Stimulated activated naive B cell treated with anti-CD40 and anti-IgM and Interleukin-4, amounts not matched to agents 10 μg/mL and 1 μg/mL and 100 μg/mL, for 72 hours (primary cell): Measurements from ENCODE around the gene ILKAP.

Experiments
- ATAC-seq, 2 donors: fragments of 150-1000 bp; cut with Tn5 transposase; replicated peaks; 2 replicates each; pipeline ENCODE4 v1.10.0; 2021; ENCODE audit warnings: moderate library complexity in 1 of 2
- DNase-seq: peaks from one replicate; pipeline ENCODE4 v3.0.0; 2021
- H3K27ac Mint-ChIP-seq: one replicate; pipeline ENCODE4 v1.8.0; 2022; ENCODE audit warnings: mild to moderate bottlenecking, mixed read lengths
- H3K27me3 Mint-ChIP-seq, 2 donors: one replicate each; pipeline ENCODE4 v1.8.0; 2022; ENCODE audit warnings: mixed read lengths in 2 of 2
- H3K36me3 Mint-ChIP-seq, 2 donors: one replicate each; pipeline ENCODE4 v1.8.0; 2022; ENCODE audit warnings: mixed read lengths in 2 of 2, mild to moderate bottlenecking in 1 of 2
- H3K4me1 Mint-ChIP-seq, 2 donors: one replicate each; pipeline ENCODE4 v1.8.0; 2022; ENCODE audit warnings: mixed read lengths in 2 of 2, mild to moderate bottlenecking in 1 of 2
- H3K4me3 Mint-ChIP-seq, 2 donors: one replicate each; pipeline ENCODE4 v1.8.0; 2022; ENCODE audit warnings: mild to moderate bottlenecking in 2 of 2, mixed read lengths in 2 of 2, moderate library complexity in 1 of 2
- H3K9me3 Mint-ChIP-seq, 2 donors: one replicate each; pipeline ENCODE4 v1.8.0; 2022; ENCODE audit warnings: mixed read lengths in 2 of 2, mild to moderate bottlenecking in 1 of 2

ILKAP gene

DNA sequence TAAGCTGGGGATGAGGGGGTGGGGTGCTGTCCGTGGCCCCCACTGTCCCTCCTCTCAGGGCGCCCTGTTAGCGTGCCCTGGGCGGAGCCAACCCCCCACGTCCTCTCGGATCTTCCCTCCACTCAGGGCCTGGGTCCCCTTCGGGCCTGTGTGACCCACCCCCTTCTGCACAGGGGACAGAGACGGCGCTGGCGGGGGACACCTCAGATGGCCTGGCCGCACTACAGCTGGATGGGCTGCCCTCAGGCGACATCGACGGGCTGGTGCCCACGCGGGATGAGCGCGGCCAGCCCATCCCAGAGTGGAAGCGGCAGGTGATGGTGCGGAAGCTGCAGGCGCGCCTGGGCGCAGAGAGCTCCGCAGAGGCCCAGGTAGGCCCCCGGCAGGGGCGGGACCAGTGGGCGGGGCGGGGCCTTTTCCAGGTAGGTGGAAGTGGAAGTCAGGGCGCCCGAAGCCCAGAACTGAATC lies 74.9 kb downstream of the ILKAP start:
- no peak for ATAC-seq
- H3K27ac Mint-ChIP-seq = no peak overlapping the region

DNA sequence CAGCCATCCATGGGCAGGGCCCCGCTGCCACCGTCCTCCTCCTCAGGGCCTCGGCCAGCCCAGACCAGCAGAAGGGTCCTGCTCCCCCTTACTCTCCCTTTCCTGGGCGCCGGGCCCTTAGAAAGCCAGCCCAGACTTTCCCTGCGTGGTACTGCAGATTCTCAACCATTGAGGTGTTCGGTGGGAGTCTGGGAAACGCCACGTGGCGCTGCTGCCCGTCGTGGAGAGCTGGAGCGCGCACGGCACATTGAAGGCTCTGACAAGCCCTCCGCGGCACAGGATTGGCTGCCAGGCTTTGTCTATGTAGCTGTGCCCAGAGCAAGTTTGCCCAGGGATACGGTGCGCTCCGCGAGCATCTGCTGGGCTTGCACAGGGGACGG lies 75.4 kb downstream of the ILKAP start:
- no peak overlapping the region for H3K27ac Mint-ChIP-seq
- no peaks in the 10 kb centered on the region for H3K27me3 Mint-ChIP-seq
- H3K9me3 Mint-ChIP-seq = no peaks in the 10 kb centered on the region
- DNase-seq (no peak), ATAC-seq (no peak)
- H3K4me1 Mint-ChIP-seq = no peaks in the 10 kb centered on the region
- no peak overlapping the region for H3K4me3 Mint-ChIP-seq
- peaks cover 0 to 2% of the 10 kb centered on the region in 2 donors for H3K36me3 Mint-ChIP-seq

More for the DNA sequence above, 74.9 kb downstream of the ILKAP start:
- Mint-ChIP-seq H3K27me3 (no peaks in the 10 kb centered on the region), H3K4me3 (no peak overlapping the region), H3K36me3 (peaks cover 0 to 2% of the 10 kb centered on the region in 2 donors), H3K9me3 (no peaks in the 10 kb centered on the region), H3K4me1 (no peaks in the 10 kb centered on the region)
- no peak for DNase-seq

DNA sequence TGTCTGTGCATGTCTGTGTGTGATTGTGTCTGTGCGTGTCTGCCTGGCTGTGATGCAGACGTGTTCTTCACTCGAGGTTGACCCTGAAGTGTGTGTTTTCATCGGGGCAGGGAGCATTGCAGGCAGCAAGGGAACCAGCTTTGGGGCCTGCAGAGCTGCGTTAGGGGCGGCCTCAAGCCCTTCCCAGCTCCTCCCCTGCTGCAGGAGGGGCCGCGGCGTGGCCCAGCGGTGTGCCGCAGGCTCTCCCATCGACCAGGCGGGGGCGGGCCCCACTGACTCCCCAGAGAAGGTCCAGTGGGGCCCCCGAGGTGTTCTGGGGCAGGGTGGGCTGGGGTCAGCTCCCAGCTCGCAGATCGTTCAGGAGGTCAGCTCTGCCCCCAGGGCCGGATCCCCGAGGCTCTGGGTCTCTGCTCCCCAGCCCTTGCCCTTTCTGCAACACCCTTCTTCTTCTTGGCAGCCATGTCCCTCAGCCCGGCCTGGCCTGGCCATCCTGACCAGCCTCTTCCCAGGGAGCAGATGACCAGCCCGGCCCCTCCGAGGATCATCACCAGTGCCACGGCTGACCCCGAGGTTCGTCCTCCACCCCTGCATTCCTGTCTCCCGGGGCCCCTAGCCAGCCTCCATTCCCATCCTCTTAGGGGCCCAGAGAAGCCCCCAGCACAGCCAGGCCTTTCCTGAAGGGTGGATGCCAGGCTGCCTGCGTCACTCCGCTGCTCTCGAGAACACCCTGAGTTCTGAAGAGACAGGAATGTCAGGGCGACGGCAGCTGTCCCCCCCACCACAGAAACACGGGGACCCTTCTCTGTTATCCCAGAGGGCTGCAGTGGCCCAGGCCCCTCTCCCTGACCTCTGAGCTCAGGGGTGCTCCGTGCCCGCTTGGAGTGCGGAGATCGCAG lies 76.1 kb downstream of the ILKAP start:
- Mint-ChIP-seq H3K4me1 (no peaks in the 10 kb centered on the region), H3K36me3 (peaks cover 0 to 2% of the 10 kb centered on the region in 2 donors), H3K9me3 (no peaks in the 10 kb centered on the region), H3K4me3 (no peak overlapping the region), H3K27ac (no peak overlapping the region), H3K27me3 (no peaks in the 10 kb centered on the region)
- DNase-seq (no peak), ATAC-seq (peak; percentile 62 to 88)

DNA sequence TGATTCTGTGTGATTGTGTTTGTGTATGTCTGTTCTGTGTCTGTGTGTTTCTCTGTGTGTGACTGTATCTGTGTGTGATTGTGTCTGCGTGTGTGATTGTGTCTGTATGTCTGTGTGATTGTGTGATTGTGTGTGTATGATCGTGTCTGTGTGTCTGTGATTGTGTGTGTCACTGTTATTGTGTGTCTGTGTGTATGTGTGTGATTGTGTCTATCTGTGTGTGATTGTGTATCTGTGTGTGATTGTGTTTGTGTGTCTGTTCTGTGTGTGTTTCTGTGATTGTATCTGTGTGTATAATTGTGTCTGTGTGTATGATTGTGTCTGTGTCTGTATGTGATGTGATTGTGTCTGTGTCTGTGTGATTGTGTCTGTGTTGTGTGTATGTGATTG lies 76.7 kb downstream of the ILKAP start:
- DNase-seq = no peak
- Mint-ChIP-seq H3K27me3 (no peaks in the 10 kb centered on the region), H3K36me3 (no peaks in the 10 kb centered on the region), H3K4me3 (no peak overlapping the region), H3K27ac (no peak overlapping the region), H3K9me3 (no peaks in the 10 kb centered on the region), H3K4me1 (no peaks in the 10 kb centered on the region)
- no peak for ATAC-seq

DNA sequence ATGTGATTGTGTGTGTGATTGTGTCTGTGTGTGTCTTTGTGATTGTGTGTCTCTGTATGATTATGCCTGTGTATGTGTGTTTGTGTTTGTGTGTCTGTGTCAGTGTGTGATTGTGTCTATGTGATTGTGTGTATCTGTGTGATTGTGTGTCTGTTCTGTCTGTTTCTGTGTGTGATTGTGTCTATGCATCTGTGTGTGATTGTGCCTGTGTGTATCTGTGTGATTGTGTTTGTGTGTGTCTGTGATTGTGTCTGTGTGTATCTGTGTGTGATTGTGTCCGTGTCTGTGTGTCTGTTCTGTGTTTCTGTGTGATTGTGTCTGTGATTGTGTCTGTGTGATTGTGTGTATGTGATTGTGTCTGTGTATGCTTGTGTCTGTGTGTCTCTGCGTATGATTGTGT lies 77.2 kb downstream of the ILKAP start:
- Mint-ChIP-seq H3K4me1 (no peaks in the 10 kb centered on the region), H3K4me3 (no peak overlapping the region), H3K36me3 (no peaks in the 10 kb centered on the region), H3K27me3 (no peaks in the 10 kb centered on the region), H3K27ac (no peak overlapping the region), H3K9me3 (no peaks in the 10 kb centered on the region)
- no peak for ATAC-seq
- DNase-seq = no peak

DNA sequence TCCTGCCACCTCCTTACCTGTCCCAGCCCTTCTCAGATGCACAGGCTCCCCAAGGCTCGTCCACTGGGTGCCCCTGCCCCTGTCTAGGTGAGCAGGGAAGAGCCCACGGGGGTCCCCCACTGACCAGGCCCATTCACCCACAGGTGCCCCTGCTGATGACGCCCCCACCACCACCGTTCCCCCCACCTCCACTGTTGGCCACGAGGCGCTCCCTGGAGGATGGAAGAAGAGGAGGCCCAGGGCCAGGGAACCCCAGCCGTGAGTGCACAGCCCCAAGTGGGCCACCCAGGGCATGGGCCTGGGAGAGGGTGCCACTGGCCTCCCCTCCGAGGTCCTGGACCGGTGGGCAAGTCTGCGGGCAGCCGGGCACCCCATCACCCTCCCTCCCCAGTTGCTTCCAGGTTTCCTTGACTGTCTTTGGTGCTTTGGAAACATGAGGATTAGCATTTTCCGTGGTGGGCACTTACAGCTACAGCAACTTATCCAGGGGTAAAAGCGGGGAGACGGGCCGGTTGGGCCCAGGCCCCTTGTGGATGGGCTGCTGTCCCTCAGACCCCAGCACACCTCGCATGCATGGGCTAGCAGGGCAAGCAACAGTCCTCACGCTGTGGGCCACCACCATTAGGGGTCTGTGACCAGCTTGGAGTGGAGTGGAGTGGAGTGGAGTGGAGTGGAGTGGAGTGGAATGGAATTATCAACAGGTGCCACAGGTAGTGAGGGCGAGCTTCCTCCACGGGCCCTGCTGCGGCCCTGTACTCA lies 78.2 kb downstream of the ILKAP start:
- peaks cover 1 to 4% of the 10 kb centered on the region in 2 donors for H3K4me1 Mint-ChIP-seq

DNA sequence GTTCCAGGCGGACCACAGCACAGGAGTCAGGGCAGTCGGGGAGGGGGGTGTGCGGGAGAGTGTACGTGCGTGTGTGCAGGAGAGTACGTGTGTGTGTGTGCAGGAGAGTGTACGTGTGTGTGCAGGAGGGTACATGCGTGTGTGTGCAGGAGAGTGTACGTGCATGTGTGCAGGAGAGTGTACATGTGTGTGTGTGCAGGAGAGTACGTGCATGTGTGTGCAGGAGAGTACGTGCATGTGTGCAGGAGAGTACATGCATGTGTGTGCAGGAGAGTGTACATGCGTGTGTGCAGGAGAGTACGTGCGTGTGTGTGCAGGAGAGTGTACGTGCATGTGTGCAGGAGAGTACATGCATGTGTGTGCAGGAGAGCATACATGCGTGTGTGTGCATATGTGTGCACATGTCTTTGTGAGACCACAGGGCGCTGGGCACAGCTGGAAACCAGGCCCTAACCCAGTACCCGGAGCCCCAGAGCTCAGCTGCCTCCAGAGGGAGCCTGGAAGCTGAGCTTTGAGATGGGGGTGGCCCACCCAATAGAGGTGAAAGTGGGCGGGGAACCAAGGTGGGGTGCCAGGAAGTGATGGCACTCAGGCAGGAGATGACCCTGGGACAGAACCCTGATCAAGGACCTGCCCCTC lies 78.9 kb downstream of the ILKAP start:
- no peak for DNase-seq
- no peak for ATAC-seq
- no peaks in the 10 kb centered on the region for H3K27me3 Mint-ChIP-seq
- H3K27ac Mint-ChIP-seq = no peak overlapping the region
- H3K9me3 Mint-ChIP-seq = no peaks in the 10 kb centered on the region
- no peak overlapping the region for H3K4me3 Mint-ChIP-seq
- peaks cover 3 to 11% of the 10 kb centered on the region in 2 donors for H3K4me1 Mint-ChIP-seq
- no peaks in the 10 kb centered on the region for H3K36me3 Mint-ChIP-seq

More for the DNA sequence above, 78.2 kb downstream of the ILKAP start:
- H3K27ac Mint-ChIP-seq = no peak overlapping the region
- ATAC-seq (no peak), DNase-seq (no peak)
- no peaks in the 10 kb centered on the region for H3K36me3 Mint-ChIP-seq
- H3K4me3 Mint-ChIP-seq = no peak overlapping the region
- H3K27me3 Mint-ChIP-seq = no peaks in the 10 kb centered on the region
- no peaks in the 10 kb centered on the region for H3K9me3 Mint-ChIP-seq

DNA sequence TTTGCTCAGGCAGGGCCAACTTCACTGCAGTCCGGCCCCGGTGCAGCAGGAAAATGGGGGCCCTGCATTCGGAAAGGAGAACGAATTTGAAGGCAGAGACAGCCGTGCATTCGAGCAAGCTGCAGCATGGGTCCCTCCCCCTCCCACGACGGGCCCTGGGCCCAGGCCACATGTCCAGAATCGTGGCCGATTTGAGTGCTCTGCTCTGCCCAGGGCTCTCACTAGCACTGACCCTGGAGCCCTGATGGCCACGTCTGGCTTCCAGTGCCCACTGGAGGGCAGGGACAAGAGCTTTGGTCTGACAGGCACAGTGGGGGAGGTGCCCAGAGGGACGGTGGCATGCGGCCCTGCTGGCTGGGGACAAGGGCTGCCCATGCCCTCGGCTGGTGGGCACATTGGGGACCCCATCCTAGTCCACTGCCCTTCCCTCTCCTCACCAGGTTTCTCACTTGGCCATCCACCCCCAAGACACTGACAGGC lies 79.5 kb downstream of the ILKAP start:
- no peak for DNase-seq
- Mint-ChIP-seq H3K4me3 (no peak overlapping the region), H3K36me3 (peaks cover 0 to under 1% of the 10 kb centered on the region in 2 donors), H3K9me3 (no peaks in the 10 kb centered on the region), H3K27me3 (peaks cover under 1 to 1% of the 10 kb centered on the region in 2 donors), H3K4me1 (peaks cover 3 to 15% of the 10 kb centered on the region in 2 donors), H3K27ac (no peak overlapping the region)
- no peak for ATAC-seq

DNA sequence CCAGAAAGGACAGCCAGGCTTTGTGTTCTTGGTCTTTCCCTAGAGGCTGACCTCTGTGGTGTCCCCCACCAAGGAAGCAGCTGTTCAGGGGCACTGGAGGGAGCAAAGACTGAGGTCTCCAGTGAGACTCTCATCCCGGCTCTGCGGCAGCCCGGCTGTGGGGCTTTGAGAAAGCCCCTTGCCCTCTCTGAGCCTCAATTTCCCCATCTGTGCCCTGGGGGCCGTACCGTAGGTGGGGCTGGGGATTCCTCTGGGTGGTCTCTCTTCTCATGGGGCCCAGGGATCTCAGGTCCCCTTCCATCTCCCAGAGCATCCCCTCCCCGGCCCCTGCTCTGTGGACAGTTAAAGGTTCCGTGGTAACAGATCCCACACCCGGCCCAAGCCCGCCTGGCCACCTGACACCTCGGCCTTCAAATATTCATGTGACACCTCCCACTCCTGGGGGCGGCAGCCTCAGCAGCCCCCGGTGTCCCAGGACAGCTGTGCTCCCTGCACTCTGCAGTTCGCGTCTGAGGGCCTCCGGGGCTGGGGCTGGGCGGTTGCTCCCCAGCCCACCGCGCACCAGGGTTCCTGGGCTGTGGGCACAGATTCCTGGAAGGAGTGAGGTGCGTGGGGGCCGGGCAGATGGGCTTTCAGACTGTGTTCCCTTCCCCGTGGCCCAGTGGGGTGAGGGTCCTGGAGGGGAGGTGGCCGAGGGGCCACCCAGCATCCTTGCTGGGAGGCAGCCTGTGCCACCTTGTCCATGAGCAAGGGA lies 80.1 kb downstream of the ILKAP start:
- Mint-ChIP-seq H3K4me1 (peaks cover 3 to 19% of the 10 kb centered on the region in 2 donors), H3K27me3 (peaks cover 7% of the 10 kb centered on the region in 2 donors), H3K27ac (no peak overlapping the region), H3K4me3 (no peak overlapping the region), H3K9me3 (no peaks in the 10 kb centered on the region), H3K36me3 (peaks cover 0 to 4% of the 10 kb centered on the region in 2 donors)
- ATAC-seq (no peak), DNase-seq (no peak)

DNA sequence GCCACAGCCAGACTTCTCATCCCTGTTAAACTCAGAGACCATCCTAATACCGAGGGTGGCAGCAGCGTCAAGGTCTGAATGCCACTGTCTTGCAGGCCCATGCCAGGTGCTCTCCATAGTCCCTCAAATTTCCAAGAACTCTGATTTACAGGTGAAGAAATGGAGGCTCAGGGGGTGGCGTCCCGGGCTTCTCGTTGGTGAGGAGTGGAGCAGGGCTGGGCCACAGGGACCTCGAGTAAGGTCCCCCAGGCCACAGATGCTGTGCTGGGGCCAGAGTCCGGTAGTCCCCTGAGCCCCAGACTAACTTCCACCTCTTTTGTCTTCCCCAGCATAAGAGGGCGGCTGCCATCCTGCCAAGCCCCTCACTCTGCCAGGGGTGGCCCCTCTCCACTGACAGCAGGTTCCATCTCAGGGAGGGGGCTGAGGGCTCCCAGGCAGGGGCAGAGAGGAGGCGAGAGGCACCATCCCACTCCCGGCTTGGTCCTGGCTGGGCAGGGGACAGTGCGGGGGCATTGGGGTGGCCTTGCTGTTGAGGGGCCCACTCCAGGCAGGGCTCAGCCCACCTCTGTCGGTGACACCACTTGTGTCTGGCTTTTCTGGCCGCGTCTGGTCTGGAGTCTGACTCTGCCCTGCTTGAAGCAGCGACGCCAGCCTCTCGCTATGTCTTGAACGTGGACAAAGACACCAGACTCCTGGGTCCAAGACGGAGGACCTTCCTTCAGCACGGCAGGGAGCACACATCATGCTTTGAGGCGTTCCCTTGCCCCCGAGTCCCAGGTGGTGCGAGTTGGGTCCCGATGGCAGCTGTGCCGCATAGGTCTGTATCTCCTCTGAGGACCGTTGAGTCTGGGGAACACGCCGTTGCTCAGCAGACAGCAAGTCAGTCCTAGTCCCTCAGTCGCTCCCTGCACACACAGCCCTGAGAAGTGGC lies 80.9 kb downstream of the ILKAP start:
- no peaks in the 10 kb centered on the region for H3K9me3 Mint-ChIP-seq
- H3K27me3 Mint-ChIP-seq = peaks cover 15 to 16% of the 10 kb centered on the region in 2 donors
- ATAC-seq = no peak
- no peak overlapping the region for H3K4me3 Mint-ChIP-seq
- no peak for DNase-seq
- H3K36me3 Mint-ChIP-seq = peaks cover 0 to 8% of the 10 kb centered on the region in 2 donors
- H3K4me1 Mint-ChIP-seq = peaks cover 3 to 19% of the 10 kb centered on the region in 2 donors
- H3K27ac Mint-ChIP-seq = no peak overlapping the region

DNA sequence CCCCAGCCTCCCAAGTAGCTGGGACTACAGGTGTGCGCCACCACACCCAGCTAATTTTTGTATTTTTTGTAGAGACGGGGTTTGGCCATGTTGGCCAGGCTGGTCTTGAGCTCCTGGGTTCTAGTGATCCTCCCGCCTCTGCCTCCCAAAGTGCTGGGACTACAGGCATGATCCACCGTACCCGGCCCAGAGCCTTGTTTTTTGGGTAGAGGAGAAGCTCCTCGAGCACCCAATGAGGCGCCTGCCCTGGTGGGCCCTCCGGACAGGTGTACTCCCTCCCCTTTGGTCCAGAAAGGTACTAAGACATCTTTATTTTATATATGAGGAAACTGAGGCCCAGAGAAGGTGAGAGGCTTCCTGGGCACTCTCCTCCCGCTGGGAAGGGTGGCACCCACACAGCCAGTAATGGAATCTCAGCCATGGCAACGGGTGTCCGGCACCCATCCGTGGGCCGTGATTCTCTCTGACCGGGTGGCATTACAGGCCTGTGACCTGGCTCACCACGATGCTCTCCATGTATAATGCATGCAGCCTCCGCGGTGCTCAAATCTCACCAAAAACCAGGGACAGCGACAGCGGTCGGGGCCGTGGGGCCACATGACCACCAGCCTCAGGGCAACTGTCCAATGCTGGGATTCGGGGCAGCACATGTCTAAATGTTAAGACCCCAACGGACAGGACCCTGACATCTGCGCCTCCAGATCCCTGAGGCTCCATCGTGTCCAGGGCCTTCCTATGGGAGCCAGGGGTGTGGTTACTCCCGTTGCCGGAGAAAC lies 81.8 kb downstream of the ILKAP start:
- Mint-ChIP-seq H3K4me3 (no peak overlapping the region), H3K9me3 (no peaks in the 10 kb centered on the region), H3K4me1 (peaks cover 3 to 19% of the 10 kb centered on the region in 2 donors), H3K36me3 (peaks cover 4 to 11% of the 10 kb centered on the region in 2 donors), H3K27me3 (peaks cover 20 to 23% of the 10 kb centered on the region in 2 donors), H3K27ac (no peak overlapping the region)
- ATAC-seq (no peak), DNase-seq (no peak)

DNA sequence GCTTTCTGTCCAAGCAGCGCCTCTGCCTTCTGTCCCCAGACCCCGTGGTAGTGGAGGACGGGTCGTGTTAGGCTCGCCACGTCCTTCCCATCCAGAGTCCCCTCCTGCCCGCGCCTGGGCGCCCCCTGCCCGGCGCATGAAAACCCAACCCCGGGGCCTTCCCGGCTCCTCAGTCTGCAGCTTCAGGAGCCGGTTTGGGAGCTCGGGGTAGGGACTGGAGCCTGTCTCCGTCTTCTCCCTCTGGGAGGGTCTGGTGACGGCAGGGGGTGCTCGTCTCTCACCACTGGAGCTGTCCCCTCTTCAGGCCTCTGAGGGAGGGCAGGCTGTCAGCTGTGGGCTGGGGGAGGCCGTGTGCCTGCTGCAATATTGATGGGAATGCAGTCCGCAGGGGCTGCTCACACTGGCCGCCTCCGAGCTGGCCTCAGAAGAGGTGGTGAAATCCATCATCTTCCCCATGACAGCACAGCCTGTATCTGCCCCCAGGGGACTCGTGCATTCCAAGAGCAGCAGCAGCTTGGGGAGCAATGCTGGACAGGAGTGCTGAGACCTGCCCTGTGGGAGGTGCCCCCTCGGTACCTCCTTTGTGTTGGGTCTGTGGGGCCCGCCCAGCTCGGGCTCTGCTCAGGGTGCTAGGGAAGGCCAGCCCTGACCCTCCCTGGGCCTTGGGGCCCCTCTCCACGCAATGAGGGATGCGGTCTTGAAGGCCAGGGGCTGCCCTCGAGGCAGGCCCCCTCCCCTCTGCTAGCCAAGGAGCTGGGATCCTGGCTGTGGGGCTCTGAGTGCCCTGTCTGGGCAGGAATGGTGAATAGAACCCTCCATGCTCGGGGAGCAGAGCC lies 82.8 kb downstream of the ILKAP start:
- no peaks in the 10 kb centered on the region for H3K9me3 Mint-ChIP-seq
- no peak for DNase-seq
- no peak overlapping the region for H3K27ac Mint-ChIP-seq
- H3K4me3 Mint-ChIP-seq = no peak overlapping the region
- ATAC-seq = peak in 1 of 2 donors; percentile 3
- H3K36me3 Mint-ChIP-seq = peaks cover 9 to 11% of the 10 kb centered on the region in 2 donors
- peaks cover 3 to 19% of the 10 kb centered on the region in 2 donors for H3K4me1 Mint-ChIP-seq
- peaks cover 24 to 25% of the 10 kb centered on the region in 2 donors for H3K27me3 Mint-ChIP-seq
